ENCODE measurements around the gene PGM2.

The PGM2 gene

GRCh38 chr4:37865450-37865849 is 39.0 kb downstream of the PGM2 start:
- no peak for DNase-seq (ENCODE audit: low read depth)

- no peak for DNase-seq (ENCODE audit: low read depth)
Measured at GRCh38 chr4:37867102-37867501, 40.6 kb downstream of the PGM2 start.

GRCh38 chr4:37868238-37868637 is 41.8 kb downstream of the PGM2 start:
- no peak for DNase-seq (ENCODE audit: low read depth)

GRCh38 chr4:37872310-37872988 is 46.0 kb downstream of the PGM2 start:
- DNase-seq (ENCODE audit: low read depth), result no peak

- no peak for DNase-seq (ENCODE audit: low read depth)
Measured at GRCh38 chr4:37873386-37873785, 46.9 kb downstream of the PGM2 start.

- DNase-seq (ENCODE audit: low read depth), result no peak
Measured at GRCh38 chr4:37876156-37876555, 49.7 kb downstream of the PGM2 start.

GRCh38 chr4:37879365-37879764 is 52.9 kb downstream of the PGM2 start:
- DNase-seq (ENCODE audit: low read depth), result no peak

- no peak for DNase-seq (ENCODE audit: low read depth)
Measured at GRCh38 chr4:37881811-37882210, 55.3 kb downstream of the PGM2 start.

- DNase-seq (ENCODE audit: low read depth), result no peak
Measured at GRCh38 chr4:37882665-37883296, 56.3 kb downstream of the PGM2 start.

- no peak for DNase-seq (ENCODE audit: low read depth)
Measured at GRCh38 chr4:37884855-37885487, 58.5 kb downstream of the PGM2 start.

GRCh38 chr4:37885496-37885895 is 59.0 kb downstream of the PGM2 start:
- no peak for DNase-seq (ENCODE audit: low read depth)

- no peak for DNase-seq (ENCODE audit: low read depth)
Measured at GRCh38 chr4:37889849-37890800, 63.6 kb downstream of the PGM2 start.

- peak; percentile 14 for DNase-seq (ENCODE audit: low read depth)
Measured at GRCh38 chr4:37890801-37891259, 64.3 kb downstream of the PGM2 start, which contains the start of gene TBC1D1. TSS of gene TBC1D1 (plus strand) at chr4:37891084. CDS start at chr4:37902096, 11,012 bp downstream.

- DNase-seq (ENCODE audit: low read depth), result peak; percentile 47
Measured at GRCh38 chr4:37891260-37892159, 65.0 kb downstream of the PGM2 start.

- peak; percentile 28 for DNase-seq (ENCODE audit: low read depth)
Measured at GRCh38 chr4:37892641-37893040, 66.2 kb downstream of the PGM2 start.

- DNase-seq (ENCODE audit: low read depth), result no peak
Measured at GRCh38 chr4:37893164-37893563, 66.7 kb downstream of the PGM2 start.

- no peak for DNase-seq (ENCODE audit: low read depth)
Measured at GRCh38 chr4:37895271-37895670, 68.8 kb downstream of the PGM2 start.

- DNase-seq (ENCODE audit: low read depth), result no peak
Measured at GRCh38 chr4:37896206-37896860, 69.8 kb downstream of the PGM2 start.

GRCh38 chr4:37902212-37902611 is 75.7 kb downstream of the PGM2 start:
- DNase-seq (ENCODE audit: low read depth), result no peak

Measured in activated gamma-delta T cell treated with anti-CD3 and anti-CD28 coated beads, Interleukin-2, amount 50 U/mL, for 16 hours (primary cell).